WTC11 (cell line): ENCODE results near the gene KLK1. TPM values are rescaled to one million over a fixed set of nuclear protein-coding genes. Genes with fewer than 3 reads are reported as not detected.
A peak's percentile ranks its signal among the peaks of the same experiment; 100 is the strongest.

ENCODE experiments used
- AFF4 ChIP-seq: sonication (generic); formaldehyde crosslinking; IDR thresholded peaks from 2 replicates; pipeline ENCODE4 v1.8.1; 2023; ENCODE audit warnings: mild to moderate bottlenecking, missing genetic modification reagents, borderline replicate concordance
- CREM ChIP-seq: sonication (generic); formaldehyde crosslinking; IDR thresholded peaks from 2 replicates; pipeline ENCODE4 v1.8.1; 2022; ENCODE audit warnings: mild to moderate bottlenecking, missing genetic modification reagents, moderate library complexity
- E2F4 ChIP-seq: sonication (generic); formaldehyde crosslinking; IDR thresholded peaks from 2 replicates; pipeline ENCODE4 v1.8.1; 2022; ENCODE audit warnings: low read depth, mild to moderate bottlenecking, moderate library complexity, missing genetic modification reagents, borderline replicate concordance
- ELF4 ChIP-seq: sonication (generic); formaldehyde crosslinking; IDR thresholded peaks from 2 replicates; pipeline ENCODE4 v1.8.1; 2022; ENCODE audit warnings: low read depth, mild to moderate bottlenecking, moderate library complexity, missing genetic modification reagents
- FOXK1 ChIP-seq: sonication (generic); formaldehyde crosslinking; IDR thresholded peaks from 2 replicates; pipeline ENCODE4 v1.8.0; 2022; ENCODE audit warnings: mild to moderate bottlenecking, moderate library complexity, missing genetic modification reagents
- FOXP4 ChIP-seq: sonication (generic); formaldehyde crosslinking; IDR thresholded peaks from 2 replicates; pipeline ENCODE4 v1.8.0; 2022; ENCODE audit warnings: mild to moderate bottlenecking, missing genetic modification reagents
- GABPB1 ChIP-seq: sonication (generic); formaldehyde crosslinking; IDR thresholded peaks from 2 replicates; pipeline ENCODE4 v1.8.1; 2023; ENCODE audit warnings: mild to moderate bottlenecking, missing genetic modification reagents
- HMGXB4 ChIP-seq: sonication (generic); formaldehyde crosslinking; IDR thresholded peaks from 2 replicates; pipeline ENCODE4 v1.8.1; 2023; ENCODE audit warnings: mild to moderate bottlenecking, moderate library complexity, missing genetic modification reagents
- KAT7 ChIP-seq: sonication (generic); formaldehyde crosslinking; IDR thresholded peaks from 2 replicates; pipeline ENCODE4 v1.8.1; 2023; ENCODE audit warnings: missing genetic modification reagents, mild to moderate bottlenecking, borderline replicate concordance
- MLX ChIP-seq: sonication (generic); formaldehyde crosslinking; IDR thresholded peaks from 2 replicates; pipeline ENCODE4 v1.8.1; 2023; ENCODE audit warnings: mild to moderate bottlenecking, missing genetic modification reagents, moderate library complexity
- MXD4 ChIP-seq: fragments of 250-450 bp; sonication (Bioruptor Pico); IDR thresholded peaks from 2 replicates; pipeline ENCODE4 v1.8.0; 2021; ENCODE audit warnings: mild to moderate bottlenecking, moderate library complexity, borderline replicate concordance
- MYBL2 ChIP-seq: sonication (generic); formaldehyde crosslinking; IDR thresholded peaks from 2 replicates; pipeline ENCODE4 v1.8.1; 2023; ENCODE audit warnings: mild to moderate bottlenecking, moderate library complexity, missing genetic modification reagents
- NFATC4 ChIP-seq: fragments of 250-450 bp; sonication (Bioruptor Pico); IDR thresholded peaks from 2 replicates; pipeline ENCODE4 v1.9.0; 2021; ENCODE audit warnings: mild to moderate bottlenecking
- NFE2L1 ChIP-seq: sonication (generic); formaldehyde crosslinking; IDR thresholded peaks from 2 replicates; pipeline ENCODE4 v1.8.1; 2023; ENCODE audit warnings: missing genetic modification reagents
- RELA ChIP-seq: sonication (generic); formaldehyde crosslinking; IDR thresholded peaks from 2 replicates; pipeline ENCODE4 v1.8.1; 2022; ENCODE audit warnings: missing genetic modification reagents, mild to moderate bottlenecking, borderline replicate concordance
- SMAD3 ChIP-seq: sonication (generic); formaldehyde crosslinking; IDR thresholded peaks from 2 replicates; pipeline ENCODE4 v1.8.0; 2022; ENCODE audit warnings: missing genetic modification reagents, mild to moderate bottlenecking, borderline replicate concordance
- SOX15 ChIP-seq: fragments of 250-450 bp; sonication (Bioruptor Pico); IDR thresholded peaks from 2 replicates; pipeline ENCODE4 v1.9.0; 2021; ENCODE audit warnings: mild to moderate bottlenecking
- SP1 ChIP-seq: sonication (generic); formaldehyde crosslinking; conservative IDR thresholded peaks from 2 replicates; pipeline ENCODE4 v1.8.1; 2022; ENCODE audit warnings: missing genetic modification reagents
- USF2 ChIP-seq: sonication (generic); formaldehyde crosslinking; IDR thresholded peaks from 2 replicates; pipeline ENCODE4 v1.8.1; 2023; ENCODE audit warnings: mild to moderate bottlenecking, missing genetic modification reagents, moderate library complexity
- ZMAT4 ChIP-seq: fragments of 250-450 bp; sonication (Bioruptor Pico); IDR thresholded peaks from 2 replicates; pipeline ENCODE4 v1.9.0; 2021; ENCODE audit warnings: mild to moderate bottlenecking
- ZNF121 ChIP-seq: sonication (generic); formaldehyde crosslinking; IDR thresholded peaks from 2 replicates; pipeline ENCODE4 v1.8.0; 2023; ENCODE audit warnings: missing genetic modification reagents
- ZNF232 ChIP-seq: sonication (generic); formaldehyde crosslinking; IDR thresholded peaks from 2 replicates; pipeline ENCODE4 v1.8.0; 2022; ENCODE audit warnings: mild to moderate bottlenecking, missing genetic modification reagents
- ZNF512 ChIP-seq: sonication (generic); formaldehyde crosslinking; IDR thresholded peaks from 2 replicates; pipeline ENCODE4 v1.8.1; 2022; ENCODE audit warnings: missing genetic modification reagents, borderline replicate concordance
- ZSCAN18 ChIP-seq: fragments of 250-450 bp; sonication (Bioruptor Pico); IDR thresholded peaks from 2 replicates; pipeline ENCODE4 v2.1.2; 2022; ENCODE audit warnings: mild to moderate bottlenecking, moderate library complexity
- total RNA-seq: library from RNA; stranded (reverse); gene quantifications from 3 replicates; pipeline ENCODE4 v1.2.3, GENCODE V29; 2021

Gene KLK1
- total RNA-seq, 1 experiment from 2014 or later = 3.9 TPM

- 0 out of 2 replicates have a peak, but pooled peaks have one; percentile 56 for TF ChIP-seq HMGXB4 (CRISPR knock-in tag)
- 0 out of 2 replicates have a peak, but pooled peaks have one; percentile 71 for TF ChIP-seq KAT7 (CRISPR knock-in tag)
- TF ChIP-seq SMAD3 (CRISPR knock-in tag) = no peak
- no peak for TF ChIP-seq ZSCAN18
- TF ChIP-seq USF2 (CRISPR knock-in tag) = peak; percentile 92
- no peak for TF ChIP-seq ZNF232 (CRISPR knock-in tag)
- peak; percentile 84 for TF ChIP-seq NFATC4
- peak; percentile 63 for TF ChIP-seq FOXK1
- TF ChIP-seq E2F4 (CRISPR knock-in tag) = peak; percentile 82; the same call in 1 of the 2 replicates
- peak; percentile 69; the same call in 1 of the 2 replicates for TF ChIP-seq NFE2L1
- TF ChIP-seq CREM (CRISPR knock-in tag) = 0 out of 2 replicates have a peak, but pooled peaks have one; percentile 62
- no peak for TF ChIP-seq ZNF121 (CRISPR knock-in tag)
- peak; percentile 74 for TF ChIP-seq GABPB1
- no peak for TF ChIP-seq MXD4 (CRISPR knock-in tag)
- no peak for TF ChIP-seq MLX (CRISPR knock-in tag)
- TF ChIP-seq ZMAT4 (CRISPR knock-in tag) = no peak
- TF ChIP-seq ELF4 (CRISPR knock-in tag) = no peak
- TF ChIP-seq ZNF512 = no peak
- no peak for TF ChIP-seq RELA (CRISPR knock-in tag)
- TF ChIP-seq FOXP4 = peak; percentile 39; the same call in 1 of the 2 replicates
- TF ChIP-seq MYBL2 (CRISPR knock-in tag) = no peak
- TF ChIP-seq AFF4 (CRISPR knock-in tag) = no peak
- TF ChIP-seq SP1 (CRISPR knock-in tag) = peak; percentile 69
- TF ChIP-seq SOX15 (CRISPR knock-in tag) = no peak
These were observed 18.9 kb downstream of the KLK1 start (continued) for GRCh38 chr19:50804420-50805272.
